Large intestine (tissue), 3 donors: ENCODE measurements around the gene ING3. TPM values are rescaled to one million over a fixed set of nuclear protein-coding genes. Genes with fewer than 3 reads are reported as not detected.
A peak's percentile ranks its signal among the peaks of the same experiment; 100 is the strongest.
"Not testable (repeated sequence)": the region's sequence is repeated elsewhere in the genome, so short reads cannot be mapped to it uniquely, and the experiment has no call there.

ENCODE experiments used
- DNase-seq, 2 donors: peaks; one replicate each; pipeline versions ENCODE4 v3.0.0 to v3.0.0-alpha.2; 2013
- H3K27ac ChIP-seq: one replicate; pipeline ENCODE4 v1.5.1; 2013; ENCODE audit warnings: low read length
- H3K27me3 ChIP-seq: 2 replicates; pipeline ENCODE4 v1.6.1; 2013; ENCODE audit warnings: low read length; ENCODE audit not compliant: control insufficient read depth, insufficient read depth
- H3K36me3 ChIP-seq: 2 replicates; pipeline ENCODE4 v1.6.1; 2013; ENCODE audit warnings: low read length; ENCODE audit not compliant: control insufficient read depth, insufficient read depth
- H3K4me1 ChIP-seq: one replicate; pipeline ENCODE4 v1.6.1; 2013; ENCODE audit warnings: low read length; ENCODE audit not compliant: control insufficient read depth, insufficient read depth
- H3K4me3 ChIP-seq: one replicate; pipeline ENCODE4 v1.5.1; 2013; ENCODE audit warnings: low read length
- H3K9me3 ChIP-seq: one replicate; pipeline ENCODE4 v1.6.1; 2013; ENCODE audit warnings: mild to moderate bottlenecking, low read depth, low read length, moderate library complexity; ENCODE audit not compliant: control insufficient read depth
- WGBS: methylation state at CpG from one replicate; pipeline ENCODE4 v1.1.5; 2013; ENCODE audit warnings: low lambda C conversion rate; ENCODE audit not compliant: insufficient coverage; 5-methylcytosine and 5-hydroxymethylcytosine counted together
- polyA plus RNA-seq: library from polyadenylated mRNA; unstranded; fragments of 120-200 nt; gene quantifications from one replicate; pipeline ENCODE4 v1.2.1, GENCODE V29; 2013

ING3 gene
- polyA plus RNA-seq, 1 donor, result 22.6 TPM

- H3K36me3 ChIP-seq, result peaks cover 34% of the 10 kb centered on the region
- no peaks in the 10 kb centered on the region for H3K4me1 ChIP-seq
- H3K9me3 ChIP-seq, result no peaks in the 10 kb centered on the region
- no peak overlapping the region for H3K4me3 ChIP-seq
- no CpG with 5 or more reads among the region's 1 CpG for WGBS
- no peak for DNase-seq
- H3K27ac ChIP-seq, result no peak overlapping the region
- no peaks in the 10 kb centered on the region for H3K27me3 ChIP-seq
Observed at GRCh38 chr7:120973849-120974248, 23.3 kb downstream of the ING3 start.

GRCh38 chr7:120979765-120980499 lies 29.4 kb downstream of the ING3 start:
- DNase-seq, result no peak
- Histone ChIP-seq H3K36me3 (peaks cover 6% of the 10 kb centered on the region), H3K27me3 (no peaks in the 10 kb centered on the region), H3K27ac (no peak overlapping the region), H3K4me3 (no peak overlapping the region), H3K9me3 (no peaks in the 10 kb centered on the region), H3K4me1 (no peaks in the 10 kb centered on the region)
- WGBS, result 14% methylated on average over 1 of the region's 1 CpG

GRCh38 chr7:120981117-120981516 lies 30.5 kb downstream of the ING3 start:
- no peaks in the 10 kb centered on the region for H3K27me3 ChIP-seq
- H3K9me3 ChIP-seq, result no peaks in the 10 kb centered on the region
- no peaks in the 10 kb centered on the region for H3K4me1 ChIP-seq
- peaks cover 3% of the 10 kb centered on the region for H3K36me3 ChIP-seq
- DNase-seq, result no peak
- WGBS, result no CpG with 5 or more reads among the region's 1 CpG
- no peak overlapping the region for H3K4me3 ChIP-seq
- H3K27ac ChIP-seq, result no peak overlapping the region

GRCh38 chr7:120981888-120982615 lies 31.5 kb downstream of the ING3 start:
- Histone ChIP-seq H3K27ac (no peak overlapping the region), H3K9me3 (no peaks in the 10 kb centered on the region), H3K4me3 (no peak overlapping the region), H3K27me3 (no peaks in the 10 kb centered on the region), H3K36me3 (no peaks in the 10 kb centered on the region), H3K4me1 (no peaks in the 10 kb centered on the region)
- no CpG with 5 or more reads among the region's 4 CpGs for WGBS
- DNase-seq, result no peak

GRCh38 chr7:120983592-120983991 lies 33.0 kb downstream of the ING3 start:
- not testable (repeated sequence) for H3K27ac ChIP-seq, H3K4me1 ChIP-seq, H3K4me3 ChIP-seq, H3K9me3 ChIP-seq, DNase-seq, H3K27me3 ChIP-seq, H3K36me3 ChIP-seq
- no CpG with 5 or more reads among the region's 8 CpGs for WGBS

GRCh38 chr7:120984406-120984805 lies 33.8 kb downstream of the ING3 start:
- Histone ChIP-seq H3K9me3 (no peaks in the 10 kb centered on the region), H3K4me1 (no peaks in the 10 kb centered on the region), H3K36me3 (no peaks in the 10 kb centered on the region), H3K27me3 (no peaks in the 10 kb centered on the region), H3K27ac (no peak overlapping the region), H3K4me3 (no peak overlapping the region)
- DNase-seq, result no peak
- no CpG with 5 or more reads among the region's 3 CpGs for WGBS

- DNase-seq, result peak in 1 of 2 donors; percentile 16
- no peaks in the 10 kb centered on the region for H3K4me1 ChIP-seq
- H3K27me3 ChIP-seq, result peaks cover 3% of the 10 kb centered on the region
- no peak overlapping the region for H3K4me3 ChIP-seq
- no peaks in the 10 kb centered on the region for H3K36me3 ChIP-seq
- no peaks in the 10 kb centered on the region for H3K9me3 ChIP-seq
- H3K27ac ChIP-seq, result no peak overlapping the region
- 40% methylated on average over 1 of the region's 2 CpGs for WGBS
Observed at GRCh38 chr7:120985130-120985758, 34.7 kb downstream of the ING3 start.

- WGBS, result 100% methylated on average over 2 of the region's 2 CpGs
- DNase-seq, result no peak
- no peaks in the 10 kb centered on the region for H3K36me3 ChIP-seq
- H3K27me3 ChIP-seq, result peaks cover 5% of the 10 kb centered on the region
- H3K4me1 ChIP-seq, result no peaks in the 10 kb centered on the region
- no peaks in the 10 kb centered on the region for H3K9me3 ChIP-seq
- no peak overlapping the region for H3K27ac ChIP-seq
- no peak overlapping the region for H3K4me3 ChIP-seq
Observed at GRCh38 chr7:120985839-120986238, 35.3 kb downstream of the ING3 start.

- Histone ChIP-seq H3K9me3 (no peaks in the 10 kb centered on the region), H3K27me3 (peaks cover 5% of the 10 kb centered on the region), H3K4me3 (no peak overlapping the region), H3K27ac (no peak overlapping the region), H3K36me3 (no peaks in the 10 kb centered on the region), H3K4me1 (no peaks in the 10 kb centered on the region)
- DNase-seq, result no peak
- no CpG with 5 or more reads among the region's 2 CpGs for WGBS
Observed at GRCh38 chr7:120986650-120987049, 36.1 kb downstream of the ING3 start.

- no peak for DNase-seq
- no peaks in the 10 kb centered on the region for H3K4me1 ChIP-seq
- H3K27ac ChIP-seq, result no peak overlapping the region
- WGBS, result 0% methylated on average over 2 of the region's 3 CpGs
- H3K27me3 ChIP-seq, result peaks cover 5% of the 10 kb centered on the region
- no peak overlapping the region for H3K4me3 ChIP-seq
- H3K36me3 ChIP-seq, result no peaks in the 10 kb centered on the region
- H3K9me3 ChIP-seq, result no peaks in the 10 kb centered on the region
Observed at GRCh38 chr7:120987280-120987679, 36.7 kb downstream of the ING3 start.
